ENCODE results near the gene MEIS3. TPM values are rescaled to one million over a fixed set of nuclear protein-coding genes. Genes with fewer than 3 reads are reported as not detected.

MEIS3 gene
- polyA plus RNA-seq, 1 of the 3 experiments (the other 2 are of a cell fraction), result 69.8 TPM

GRCh38 chr19:47456721-47457474, 37.6 kb upstream of the MEIS3 start:
- POLR2A ChIA-PET, result no interaction called here
- H3K36me3 ChIP-seq (replicated peaks in 1 of 2; ENCODE audit: control insufficient read depth in 1 of 2, insufficient read depth in 2 of 2, low read length in 1 of 2), result no peaks in the 10 kb centered on the region
- no peak overlapping the region for H3K4me2 ChIP-seq
- 88% methylated on average over 43 of the region's 77 CpGs for WGBS (ENCODE audit: low lambda C conversion rate)
- CTCF ChIA-PET, result interaction anchor here (2.5 kb wide), 1 partner anchor 20 kb away, joined by 11 read pairs; no protein-coding TSS in a partner anchor
- no peaks in the 10 kb centered on the region for H3K4me1 ChIP-seq (ENCODE audit: control insufficient read depth in 1 of 2, insufficient read depth in 2 of 2, low read depth in 1 of 2, low read length in 1 of 2)
- DNase-seq, result no peak
- no peaks in the 10 kb centered on the region for H3F3A ChIP-seq (replicated peaks; ENCODE audit: insufficient read depth)
- H3K9me2 ChIP-seq, result no peaks in the 10 kb centered on the region
- TF ChIP-seq NRF1 (IDR thresholded peaks at IDR 0.05; ENCODE audit: low read depth, low read length) (no peak), ELF1 (IDR thresholded peaks at IDR 0.05) (no peak), EZH2phosphoT487 (IDR thresholded peaks at IDR 0.05; ENCODE audit: borderline replicate concordance, low read depth) (no peak), RCOR1 (IDR thresholded peaks at IDR 0.05; ENCODE audit: low read length) (no peak), RAD21 (IDR thresholded peaks at IDR 0.05; ENCODE audit: low read length) (no peak), USF2 (IDR thresholded peaks at IDR 0.05; ENCODE audit: borderline replicate concordance, low read depth, low read length) (no peak), MXI1 (IDR thresholded peaks at IDR 0.05; ENCODE audit: low read depth, low read length) (no peak), REST (IDR thresholded peaks at IDR 0.05; ENCODE audit: low read depth, low read length) (no peak), POLR2AphosphoS5 (IDR thresholded peaks at IDR 0.05; ENCODE audit: low read depth, low read length) (no peak), FOXM1 (IDR thresholded peaks at IDR 0.05; ENCODE audit: low read depth) (no peak), MAX (IDR thresholded peaks at IDR 0.05; ENCODE audit: low read depth) (no peak), RFX5 (IDR thresholded peaks at IDR 0.05; ENCODE audit: low read length) (no peak), GATA2 (CRISPR knock-in tag; IDR thresholded peaks at IDR 0.05) (no peak), JUND (IDR thresholded peaks at IDR 0.05) (no peak), TEAD4 (IDR thresholded peaks at IDR 0.05; ENCODE audit: borderline replicate concordance, insufficient read depth) (no peak), YY1 (IDR thresholded peaks at IDR 0.05; ENCODE audit: low read depth) (no peak), MEF2A (IDR thresholded peaks at IDR 0.05; ENCODE audit: borderline replicate concordance, low read depth) (no peak)
- TF ChIP-seq, protein P1, sequence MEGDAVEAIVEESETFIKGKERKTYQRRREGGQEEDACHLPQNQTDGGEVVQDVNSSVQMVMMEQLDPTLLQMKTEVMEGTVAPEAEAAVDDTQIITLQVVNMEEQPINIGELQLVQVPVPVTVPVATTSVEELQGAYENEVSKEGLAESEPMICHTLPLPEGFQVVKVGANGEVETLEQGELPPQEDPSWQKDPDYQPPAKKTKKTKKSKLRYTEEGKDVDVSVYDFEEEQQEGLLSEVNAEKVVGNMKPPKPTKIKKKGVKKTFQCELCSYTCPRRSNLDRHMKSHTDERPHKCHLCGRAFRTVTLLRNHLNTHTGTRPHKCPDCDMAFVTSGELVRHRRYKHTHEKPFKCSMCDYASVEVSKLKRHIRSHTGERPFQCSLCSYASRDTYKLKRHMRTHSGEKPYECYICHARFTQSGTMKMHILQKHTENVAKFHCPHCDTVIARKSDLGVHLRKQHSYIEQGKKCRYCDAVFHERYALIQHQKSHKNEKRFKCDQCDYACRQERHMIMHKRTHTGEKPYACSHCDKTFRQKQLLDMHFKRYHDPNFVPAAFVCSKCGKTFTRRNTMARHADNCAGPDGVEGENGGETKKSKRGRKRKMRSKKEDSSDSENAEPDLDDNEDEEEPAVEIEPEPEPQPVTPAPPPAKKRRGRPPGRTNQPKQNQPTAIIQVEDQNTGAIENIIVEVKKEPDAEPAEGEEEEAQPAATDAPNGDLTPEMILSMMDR (IDR thresholded peaks at IDR 0.05), result no peak
- TF ChIP-seq, protein P2, sequence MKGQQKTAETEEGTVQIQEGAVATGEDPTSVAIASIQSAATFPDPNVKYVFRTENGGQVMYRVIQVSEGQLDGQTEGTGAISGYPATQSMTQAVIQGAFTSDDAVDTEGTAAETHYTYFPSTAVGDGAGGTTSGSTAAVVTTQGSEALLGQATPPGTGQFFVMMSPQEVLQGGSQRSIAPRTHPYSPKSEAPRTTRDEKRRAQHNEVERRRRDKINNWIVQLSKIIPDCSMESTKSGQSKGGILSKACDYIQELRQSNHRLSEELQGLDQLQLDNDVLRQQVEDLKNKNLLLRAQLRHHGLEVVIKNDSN (IDR thresholded peaks at IDR 0.05; ENCODE audit: borderline replicate concordance, low read depth), result no peak
- TF ChIP-seq, protein P3, sequence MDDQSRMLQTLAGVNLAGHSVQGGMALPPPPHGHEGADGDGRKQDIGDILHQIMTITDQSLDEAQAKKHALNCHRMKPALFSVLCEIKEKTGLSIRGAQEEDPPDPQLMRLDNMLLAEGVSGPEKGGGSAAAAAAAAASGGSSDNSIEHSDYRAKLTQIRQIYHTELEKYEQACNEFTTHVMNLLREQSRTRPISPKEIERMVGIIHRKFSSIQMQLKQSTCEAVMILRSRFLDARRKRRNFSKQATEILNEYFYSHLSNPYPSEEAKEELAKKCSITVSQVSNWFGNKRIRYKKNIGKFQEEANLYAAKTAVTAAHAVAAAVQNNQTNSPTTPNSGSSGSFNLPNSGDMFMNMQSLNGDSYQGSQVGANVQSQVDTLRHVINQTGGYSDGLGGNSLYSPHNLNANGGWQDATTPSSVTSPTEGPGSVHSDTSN (IDR thresholded peaks at IDR 0.05), result no peak
- no peak overlapping the region for H3K9ac ChIP-seq
- H3K79me2 ChIP-seq (ENCODE audit: insufficient read depth), result no peaks in the 10 kb centered on the region
- H4K20me1 ChIP-seq (ENCODE audit: insufficient read depth), result no peaks in the 10 kb centered on the region
- H2AFZ ChIP-seq (ENCODE audit: low read depth), result no peak overlapping the region
- no peaks in the 10 kb centered on the region; the same call in 1 of the 2 replicates for H3K27me3 ChIP-seq (ENCODE audit: insufficient read depth)
- no peak overlapping the region for H3K27ac ChIP-seq (ENCODE audit: low read depth in 2 of 2, low read length in 1 of 2)
- no peaks in the 10 kb centered on the region for H3K9me3 ChIP-seq
- no peak overlapping the region for H3K4me3 ChIP-seq (ENCODE audit: low read depth in 2 of 2, low read length in 1 of 2)

Data from SK-N-SH (cell line).